Left lobe of liver (tissue), 2 donors: ENCODE results near the gene PTPRR. TPM values are rescaled to one million over a fixed set of nuclear protein-coding genes. Genes with fewer than 3 reads are reported as not detected.
A peak's percentile ranks its signal among the peaks of the same experiment; 100 is the strongest.

ENCODE experiments used
- ATAC-seq: fragments of 200-7000 bp; cut with Tn5 transposase; one replicate; pipeline ENCODE4 v1.9.1; 2020; ENCODE audit warnings: mild to moderate bottlenecking, moderate library complexity
- DNase-seq: peaks from one replicate; pipeline ENCODE4 v3.0.0-alpha.2; 2020; ENCODE audit warnings: low spot score
- total RNA-seq: library from RNA; stranded (reverse); gene quantifications from one replicate; pipeline ENCODE4 v1.2.1, GENCODE V29; 2021
- donor health status: DM: no; HTN: no; CAD: no; lungs with moderate emphysema.
- donor health status: DM: no; HTN: yes; CAD: no.

PTPRR gene
- total RNA-seq, 1 donor from 2014 or later, result not detected

DNA sequence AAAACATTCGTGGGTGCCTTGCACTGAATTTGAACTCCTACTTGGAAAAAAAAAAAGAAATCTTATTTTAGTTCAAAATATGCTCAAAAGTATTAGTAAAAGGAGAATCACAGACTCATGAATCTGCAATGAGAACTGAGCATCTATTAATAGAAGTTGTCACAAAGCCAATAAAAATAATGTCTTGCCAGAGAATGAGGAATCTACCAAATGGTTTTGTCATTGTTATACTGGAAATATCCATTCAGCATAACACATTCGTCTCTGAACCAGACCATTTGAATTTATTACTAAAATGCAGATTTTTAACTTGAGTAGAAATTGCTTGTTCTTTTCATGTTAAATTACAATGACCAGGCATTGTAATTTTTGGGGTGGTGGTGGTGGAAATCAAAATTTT lies 271.7 kb downstream of the PTPRR start:
- no peak for DNase-seq

GRCh38 chr12:70648191-70648590 lies 272.3 kb downstream of the PTPRR start:
- DNase-seq, result no peak
- ATAC-seq, result no peak

More for the DNA sequence above, 271.7 kb downstream of the PTPRR start:
- ATAC-seq, result no peak

DNA sequence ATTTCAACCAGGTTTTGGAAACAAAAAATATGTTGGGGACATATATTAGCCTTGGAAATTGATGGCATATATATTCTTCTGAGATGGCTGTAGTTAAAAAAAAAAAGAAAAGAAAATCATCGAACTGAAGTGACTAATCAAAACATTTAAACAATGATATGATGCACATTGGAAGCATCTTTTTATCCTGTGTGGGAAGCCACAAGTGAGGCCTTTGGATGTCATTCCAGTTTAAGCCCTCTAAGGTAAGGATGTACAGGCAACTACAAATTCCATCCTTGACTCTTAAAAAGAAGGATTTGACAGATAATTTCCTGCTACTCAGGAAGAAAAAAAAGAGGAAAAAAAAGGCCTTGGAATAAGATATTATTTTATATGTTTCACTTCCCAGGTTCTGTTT lies 273.7 kb downstream of the PTPRR start:
- ATAC-seq, result no peak
- no peak for DNase-seq

DNA sequence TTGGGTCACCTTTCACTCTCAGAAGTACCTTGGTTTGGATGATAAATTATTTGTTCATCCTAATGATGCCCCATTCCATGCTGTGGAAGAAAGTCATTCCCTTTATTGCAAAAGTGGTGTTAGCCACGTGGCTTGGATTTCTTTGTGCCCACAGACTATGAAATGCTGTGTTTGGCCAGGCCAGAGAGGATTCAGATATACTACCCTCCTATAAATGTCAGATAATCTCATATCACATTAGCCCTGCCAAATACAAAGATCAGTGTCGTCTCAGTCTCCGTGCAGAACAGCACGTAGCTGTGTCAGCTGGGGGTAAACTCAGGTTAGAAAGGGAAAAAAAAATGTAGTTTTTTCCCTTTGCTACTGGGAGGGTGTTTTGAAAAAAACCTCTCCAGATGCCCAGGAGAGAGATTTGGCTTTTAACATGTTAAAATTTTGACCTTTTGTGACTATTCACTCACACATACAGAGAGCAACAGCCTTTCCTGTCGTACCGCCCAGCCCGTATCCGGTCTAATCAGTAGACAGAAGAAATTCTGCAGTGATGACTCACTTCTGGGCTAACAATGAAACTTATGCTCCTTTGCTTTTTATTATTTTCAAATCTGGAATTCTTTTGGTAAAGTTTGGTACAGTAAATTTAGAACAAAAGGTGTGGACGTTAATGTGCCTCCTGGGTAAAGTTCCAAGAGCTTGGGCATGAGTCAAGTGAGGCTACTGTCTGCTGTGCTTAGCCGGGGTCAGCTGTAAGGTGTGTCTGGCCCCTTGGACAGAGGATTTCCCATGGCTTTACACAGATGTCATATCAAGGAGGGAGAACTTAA lies 274.8 kb downstream of the PTPRR start:
- no peak for DNase-seq

GRCh38 chr12:70644861-70645260 lies 275.7 kb downstream of the PTPRR start:
- ATAC-seq (no peak), DNase-seq (no peak)

More for the DNA sequence above, 274.8 kb downstream of the PTPRR start:
- ATAC-seq, result peak; percentile 72

- no peak for ATAC-seq
- no peak for DNase-seq
These were observed 276.6 kb downstream of the PTPRR start for GRCh38 chr12:70643939-70644338.

DNA sequence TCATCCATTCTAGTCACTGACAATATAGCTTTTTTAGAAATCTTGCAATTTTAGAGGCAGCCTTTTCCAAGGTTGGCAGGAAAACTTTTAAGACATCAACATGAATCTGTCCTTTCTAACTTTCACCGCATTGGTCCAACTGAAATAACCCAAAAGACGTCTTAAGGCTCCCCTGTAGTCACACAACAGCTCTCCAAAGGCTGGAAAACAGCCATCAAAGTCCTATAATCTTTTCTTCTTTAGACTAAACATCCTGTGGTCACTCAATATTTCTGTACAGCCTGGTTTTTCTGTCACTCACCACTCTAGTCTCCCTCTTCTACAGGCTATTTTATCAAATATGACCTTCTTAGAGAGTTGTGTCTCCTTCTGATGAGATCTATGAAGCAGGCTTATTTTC lies 278.8 kb downstream of the PTPRR start:
- DNase-seq (no peak), ATAC-seq (no peak)

DNA sequence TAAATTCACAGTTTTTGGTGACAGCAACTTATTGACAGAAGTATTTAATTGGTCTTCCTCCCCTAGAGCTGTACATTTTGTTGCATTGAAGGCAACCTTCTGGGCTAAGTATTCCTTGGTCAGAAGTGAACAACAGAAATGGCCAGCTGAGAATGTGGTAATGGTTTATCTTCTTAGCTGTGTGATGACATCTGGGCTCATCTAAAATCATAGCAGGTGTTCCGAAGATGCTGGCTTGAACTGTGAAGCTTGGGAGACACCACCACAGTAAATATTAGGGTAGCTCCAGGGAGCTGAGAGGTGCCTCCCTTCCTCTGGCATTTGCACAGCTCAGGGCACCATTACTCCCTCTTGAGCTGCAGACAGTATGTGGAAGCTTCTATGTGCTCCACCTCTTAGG lies 279.6 kb downstream of the PTPRR start:
- ATAC-seq, result no peak
- DNase-seq, result no peak

DNA sequence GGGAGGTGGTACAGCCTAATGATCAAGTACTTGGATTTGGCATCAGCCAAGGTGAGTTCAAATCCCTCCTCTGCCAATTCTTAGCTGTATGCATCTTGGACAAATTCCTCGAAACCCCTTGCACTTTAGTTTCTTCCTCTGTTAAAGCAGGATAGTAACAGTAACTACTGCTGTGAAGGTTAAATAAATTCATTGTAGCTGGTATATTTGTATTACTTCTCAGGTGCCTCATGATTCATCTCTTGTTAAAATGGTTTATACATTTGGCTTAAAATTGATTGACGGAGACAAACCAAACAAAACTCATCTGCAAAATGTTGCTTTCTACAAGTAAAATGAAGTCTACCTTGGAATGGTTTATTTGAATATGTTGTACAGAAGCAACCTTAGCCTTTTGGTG lies 281.0 kb downstream of the PTPRR start:
- ATAC-seq, result no peak
- no peak for DNase-seq

DNA sequence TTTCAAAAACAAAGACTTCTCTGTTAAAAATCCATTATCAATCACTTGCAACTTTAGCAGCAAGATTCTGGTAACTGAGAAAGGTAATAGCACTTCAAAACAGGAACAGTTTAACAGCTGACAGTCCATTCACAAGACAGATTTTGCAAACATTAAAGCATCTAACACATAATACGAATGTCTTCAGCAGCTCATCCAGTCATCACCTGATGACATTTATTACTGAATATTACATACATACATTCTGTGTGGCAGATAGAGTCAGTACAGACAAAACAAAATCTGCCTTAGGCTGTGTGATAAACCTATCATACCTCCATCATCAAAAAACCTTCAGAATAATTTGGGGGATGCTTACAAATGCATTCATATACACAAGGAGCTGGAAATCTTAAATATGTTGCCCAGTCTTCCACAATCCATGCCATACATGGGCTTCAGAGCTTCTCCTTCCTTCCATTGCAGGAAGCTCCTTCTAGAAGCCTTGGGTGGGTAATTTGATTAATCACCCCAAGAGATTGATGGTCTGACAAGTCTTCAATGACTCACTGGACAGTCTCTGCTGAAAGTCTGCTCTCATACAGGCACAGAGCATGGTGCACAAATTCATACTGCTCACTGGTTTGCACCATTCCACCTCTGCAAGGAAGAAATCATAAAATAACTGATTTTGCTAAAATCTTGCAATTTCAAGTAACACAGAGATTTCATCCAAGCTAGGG lies 281.7 kb downstream of the PTPRR start:
- ATAC-seq, result no peak
- DNase-seq, result no peak

- DNase-seq (no peak), ATAC-seq (peak; percentile 42)
These were observed 283.0 kb downstream of the PTPRR start, which contains the start of gene PTPRB for GRCh38 chr12:70637303-70638085. Gene PTPRB, minus strand, starts transcription at chr12:70637429. Its CDS starts 34 bp downstream, at chr12:70637395.

DNA sequence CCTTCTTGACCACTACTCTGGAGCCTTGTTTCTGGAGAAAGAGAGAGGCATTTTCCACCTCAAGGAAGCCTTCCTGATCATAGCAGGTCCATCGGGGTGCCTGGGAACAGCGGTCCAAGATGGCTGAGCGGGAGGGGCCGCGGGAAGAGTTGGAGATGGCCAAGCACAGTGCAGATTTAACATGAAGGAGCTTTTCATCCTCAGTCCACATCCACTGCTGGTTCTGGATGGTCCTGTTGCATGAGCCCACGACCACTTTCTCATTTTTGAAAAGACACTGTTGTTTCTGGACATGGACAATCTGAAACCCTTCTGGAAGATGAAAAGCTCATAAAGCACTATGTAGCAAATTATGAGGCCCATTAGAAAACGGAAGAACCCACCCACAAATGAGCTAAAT lies 284.8 kb downstream of the PTPRR start:
- no peak for DNase-seq
- no peak for ATAC-seq

DNA sequence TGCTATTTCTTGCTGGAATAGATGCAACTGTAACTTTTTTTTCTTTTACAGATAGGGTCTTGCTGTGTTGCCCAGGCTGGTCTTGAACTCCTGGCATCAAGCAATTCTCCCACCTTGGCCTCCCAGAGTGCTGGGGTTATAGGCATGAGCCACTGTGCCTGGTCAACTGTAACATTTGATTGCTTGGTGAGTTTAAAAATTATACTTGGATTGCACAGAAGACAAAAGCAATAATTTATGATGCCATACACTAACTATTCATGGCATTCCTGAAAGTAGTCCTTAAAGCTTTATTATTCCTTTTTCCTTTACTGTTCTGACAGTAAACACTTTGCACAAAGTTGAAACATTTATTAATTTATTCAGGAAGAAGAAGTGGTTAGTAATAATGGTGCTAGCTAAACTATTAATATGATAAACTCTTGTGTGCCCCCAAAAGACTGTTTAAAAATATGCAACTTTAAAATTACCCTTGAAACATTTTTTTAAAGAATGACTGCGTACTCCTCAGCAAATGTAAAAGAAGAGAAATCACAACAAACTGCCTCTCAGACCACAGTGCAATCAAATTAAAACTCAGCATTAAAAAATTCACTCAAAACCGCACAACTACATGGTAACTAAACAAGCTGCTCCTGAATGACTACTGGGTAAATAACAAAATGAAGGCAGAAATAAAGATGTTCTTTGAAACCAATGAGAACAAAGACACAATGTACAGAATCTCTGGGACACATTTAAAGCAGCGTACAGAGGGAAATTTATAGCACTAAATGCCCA lies 291.6 kb downstream of the PTPRR start:
- no peak for ATAC-seq
- no peak for DNase-seq

DNA sequence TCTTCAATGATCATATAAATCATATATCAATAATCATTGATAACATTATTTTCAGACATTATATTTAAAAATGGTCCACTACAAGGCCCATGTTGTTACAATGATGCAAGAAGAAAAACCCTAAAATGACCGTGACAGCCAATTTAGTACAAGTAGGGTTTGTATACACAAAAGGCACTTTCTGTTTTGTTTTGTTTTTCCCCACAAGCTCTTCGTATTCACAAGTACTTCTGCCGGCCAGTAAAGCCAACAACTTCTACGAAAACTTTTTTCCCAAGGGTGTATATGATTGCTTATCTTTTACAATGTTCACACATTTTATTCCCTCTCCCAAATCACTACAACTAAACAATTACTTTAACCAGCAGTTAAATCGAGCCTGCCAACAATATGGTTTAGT lies 292.9 kb downstream of the PTPRR start:
- ATAC-seq (no peak), DNase-seq (no peak)

DNA sequence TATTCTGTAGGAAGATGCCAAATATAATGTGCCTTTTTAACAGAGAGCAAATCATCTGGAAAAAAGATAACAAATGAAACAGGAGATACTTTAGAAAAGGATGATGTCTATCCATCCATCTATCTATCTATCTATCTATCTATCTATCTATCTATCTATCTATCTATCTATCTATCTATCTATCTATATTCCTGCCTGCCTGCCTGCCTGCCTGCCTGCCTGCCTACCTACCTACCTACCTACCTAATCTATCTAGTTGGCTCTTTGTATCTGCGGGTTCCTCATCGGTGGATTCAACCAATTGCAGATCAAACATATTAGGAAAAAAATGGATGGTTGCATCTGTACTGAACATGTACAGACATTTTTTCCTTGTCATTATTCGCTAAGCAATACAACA lies 294.4 kb downstream of the PTPRR start:
- DNase-seq (no peak), ATAC-seq (no peak)

GRCh38 chr12:70619471-70620152 lies 300.9 kb downstream of the PTPRR start:
- DNase-seq (no peak), ATAC-seq (no peak)

GRCh38 chr12:70618371-70618770 lies 302.2 kb downstream of the PTPRR start:
- ATAC-seq (no peak), DNase-seq (no peak)

DNA sequence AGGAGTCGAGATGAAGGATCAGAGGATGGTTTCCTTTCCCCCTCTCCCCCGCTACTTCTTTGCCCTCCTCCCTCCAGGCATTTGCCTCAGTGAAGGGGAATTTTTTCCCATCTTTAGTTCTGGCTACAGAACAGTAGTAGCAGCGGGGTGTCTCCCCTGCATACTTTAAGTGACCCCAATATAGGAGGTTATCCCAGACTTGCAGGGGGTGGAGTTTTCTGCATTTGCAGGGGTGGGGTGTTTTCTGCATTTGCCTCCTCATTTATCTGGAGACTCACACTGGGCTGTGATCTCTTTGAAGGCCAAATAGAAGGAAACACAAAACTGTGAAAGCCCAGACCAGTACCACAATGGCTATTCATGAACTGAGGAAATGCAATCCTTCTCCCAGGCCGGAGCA lies 303.1 kb downstream of the PTPRR start:
- DNase-seq, result no peak
- ATAC-seq, result no peak

DNA sequence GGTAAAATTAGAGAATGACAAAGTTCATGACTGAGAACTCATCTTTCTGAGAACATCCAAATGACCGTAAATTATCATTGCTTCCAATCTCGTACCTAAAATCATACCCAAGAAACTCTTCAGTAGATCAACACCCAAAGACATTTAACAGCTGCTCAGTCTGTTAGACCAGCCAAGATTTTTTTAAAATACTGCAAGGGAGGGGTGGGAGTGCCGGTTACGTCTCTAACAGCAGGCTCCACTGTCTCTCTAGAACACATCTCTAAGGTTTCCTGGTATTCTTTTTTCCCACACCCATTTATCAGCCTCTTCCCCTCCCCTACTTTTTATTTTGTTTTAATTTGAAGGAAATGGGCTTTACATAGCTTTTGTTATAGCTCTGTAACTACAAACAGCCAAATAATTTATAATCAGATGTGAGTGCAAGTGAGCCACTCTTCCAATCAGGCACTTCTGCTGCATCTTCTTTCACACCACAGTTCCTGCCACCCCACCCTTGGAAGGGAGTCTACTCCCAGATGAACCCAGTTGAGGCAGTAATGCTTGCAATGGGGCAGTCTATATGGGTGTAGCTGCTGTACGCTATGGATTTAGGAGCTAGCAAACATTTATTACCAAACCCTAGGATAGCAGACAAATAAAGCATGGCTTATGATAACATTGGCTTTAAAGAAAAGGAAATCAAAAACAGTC lies 305.2 kb downstream of the PTPRR start:
- DNase-seq (no peak), ATAC-seq (no peak)
